Panc1 (cell line): ENCODE data around the gene LYPD6. TPM values are rescaled to one million over a fixed set of nuclear protein-coding genes. Genes with fewer than 3 reads are reported as not detected.

ENCODE experiments used
- ATAC-seq: fragments of 200-7000 bp; cut with Tn5 transposase; 2 replicates; pipeline ENCODE4 v1.9.1; 2020; ENCODE audit warnings: mild to moderate bottlenecking, moderate library complexity
- BruUV-seq: library from RNA; stranded (reverse); fragments of 400-500 nt; replicated peaks from 2 replicates; lab custom pipeline; 2021; lab: Mats Ljungman, UMichigan
- CTCF ChIA-PET: fragments of 300-600 bp; sonication (Branson Sonifier 250); formaldehyde crosslinking; loops from one replicate; lab custom pipeline; 2022; ENCODE audit warnings: antibody characterized with exemption; lab: Charles Lee
- POLR2A ChIA-PET: fragments of 300-600 bp; sonication (Branson Sonifier 250); formaldehyde crosslinking; loops from one replicate; lab custom pipeline; 2022; ENCODE audit warnings: antibody characterized with exemption; lab: Charles Lee
- DNase-seq: peaks from one replicate; pipeline ENCODE4 v3.0.0-alpha.2; 2010; ENCODE audit warnings: low read depth, low spot score
- H3K27ac ChIP-seq: 2 replicates; pipeline ENCODE4 v1.5.1; 2011; ENCODE audit warnings: mild to moderate bottlenecking, low read length, inconsistent platforms
- H3K27me3 ChIP-seq: fragments of 200-500 bp; sonication (Bioruptor generic); 2 replicates; pipeline ENCODE4 v1.6.0; 2014; ENCODE audit warnings: low read length, inconsistent platforms; ENCODE audit not compliant: control insufficient read depth, insufficient read depth
- H3K36me3 ChIP-seq: fragments of 200-500 bp; sonication (Bioruptor generic); 2 replicates; pipeline ENCODE4 v1.5.1; 2014; ENCODE audit warnings: inconsistent platforms, mild to moderate bottlenecking, low read length, moderate library complexity; ENCODE audit not compliant: control insufficient read depth, insufficient read depth
- H3K4me1 ChIP-seq: 2 replicates; pipeline ENCODE4 v1.5.1; 2011; ENCODE audit warnings: inconsistent platforms, mild to moderate bottlenecking, low read length, moderate library complexity; ENCODE audit not compliant: control insufficient read depth, insufficient read depth
- H3K4me3 ChIP-seq, 2 experiments: 2 replicates each; pipeline ENCODE4 v1.5.1; 2011 to 2012; ENCODE audit warnings: low read depth in 2 of 2, low read length in 2 of 2, mild to moderate bottlenecking in 2 of 2, inconsistent platforms in 1 of 2, moderate library complexity in 1 of 2
- H3K9me3 ChIP-seq: fragments of 200-500 bp; sonication (Bioruptor generic); 2 replicates; pipeline ENCODE4 v1.5.1; 2014; ENCODE audit warnings: low read depth, mild to moderate bottlenecking, inconsistent platforms, low read length, moderate library complexity; ENCODE audit not compliant: control insufficient read depth, insufficient read depth
- CTCF ChIP-seq: fragments of 450-650 bp; IDR thresholded peaks from 2 replicates; pipeline ENCODE4 v1.5.1; 2017; ENCODE audit warnings: mild to moderate bottlenecking
- POLR2AphosphoS5 ChIP-seq: IDR thresholded peaks from 2 replicates; pipeline ENCODE4 v1.6.1; 2012; ENCODE audit warnings: mild to moderate bottlenecking, low read depth, low read length, moderate library complexity
- REST ChIP-seq, 2 experiments: IDR thresholded peaks; 2 replicates each; pipeline ENCODE4 v1.6.1; 2011 to 2012; ENCODE audit warnings: low read depth in 2 of 2, control low read depth in 1 of 2, low read length in 1 of 2, mild to moderate bottlenecking in 1 of 2, moderate library complexity in 1 of 2; ENCODE audit not compliant: insufficient read depth in 1 of 2
- SIN3A ChIP-seq: IDR thresholded peaks from 2 replicates; pipeline ENCODE4 v1.6.1; 2012; ENCODE audit warnings: low read depth, mild to moderate bottlenecking, low read length, moderate library complexity, borderline replicate concordance; ENCODE audit not compliant: insufficient read depth
- TCF7L2 ChIP-seq: IDR thresholded peaks from 2 replicates; pipeline ENCODE4 v1.6.1; 2011; ENCODE audit warnings: mild to moderate bottlenecking, low read depth, low read length, inconsistent platforms
- in situ Hi-C: cut with HindIII; loops from 2 replicates; pipeline ENCODE4 v1.10.0; 2016; ENCODE audit warnings: low sequenced_read_pairs, low pct_unique_long_range_greater_than_20kb
- intact Hi-C: fragments of 100-400 bp; cut with micrococcal nuclease; formaldehyde crosslinking; loops from one replicate; pipeline ENCODE4 v1.10.0; 2022; ENCODE audit not compliant: unreplicated experiment
- total RNA-seq: library from RNA; stranded (reverse); gene quantifications from one replicate; pipeline ENCODE4 v1.2.1, GENCODE V29; 2021; ENCODE audit not compliant: unreplicated experiment

Gene LYPD6
- total RNA-seq, 1 experiment from 2014 or later = 0.31 TPM

- TF ChIP-seq CTCF = no peak
- TF ChIP-seq SIN3A = no peak
- no peak for TF ChIP-seq POLR2AphosphoS5
- no peak for TF ChIP-seq REST (IDR thresholded peaks at IDR 0.05; ENCODE audit: insufficient read depth in 1 of 2, low read depth in 2 of 2, low read length in 1 of 2)
- no peak for TF ChIP-seq TCF7L2
- no peaks in the 10 kb centered on the region for H3K27me3 ChIP-seq
- ChIA-PET POLR2A (no interaction called here), CTCF (no interaction called here)
- no peak overlapping the region for H3K27ac ChIP-seq
- DNase-seq = no peak
- no peaks in the 10 kb centered on the region for H3K9me3 ChIP-seq
- in situ Hi-C loops (no loop called here), intact Hi-C loops (no loop called here)
- no peaks in the 10 kb centered on the region for H3K4me1 ChIP-seq
- H3K36me3 ChIP-seq = no peaks in the 10 kb centered on the region
- no peak overlapping the region for H3K4me3 ChIP-seq
- BruUV-seq = no TSS peak
- ATAC-seq = no peak
These were observed 39.7 kb upstream of the LYPD6 start for GRCh38 chr2:149290662-149291061.

- Histone ChIP-seq H3K4me3 (no peak overlapping the region), H3K9me3 (no peaks in the 10 kb centered on the region), H3K27ac (no peak overlapping the region), H3K4me1 (no peaks in the 10 kb centered on the region), H3K36me3 (no peaks in the 10 kb centered on the region), H3K27me3 (no peaks in the 10 kb centered on the region)
- TF ChIP-seq SIN3A = no peak
- TF ChIP-seq POLR2AphosphoS5 = no peak
- TF ChIP-seq TCF7L2 = no peak
- TF ChIP-seq REST (IDR thresholded peaks at IDR 0.05; ENCODE audit: insufficient read depth in 1 of 2, low read depth in 2 of 2, low read length in 1 of 2) = no peak
- no peak for TF ChIP-seq CTCF
- CTCF ChIA-PET = no interaction called here
- intact Hi-C loops = no loop called here
- in situ Hi-C loops = no loop called here
- DNase-seq (no peak), ATAC-seq (no peak)
- no TSS peak for BruUV-seq
- POLR2A ChIA-PET = no interaction called here
These were observed 38.5 kb upstream of the LYPD6 start for GRCh38 chr2:149291881-149292280.
